Articular chondrocyte of knee joint (primary cell): ENCODE measurements around the gene SF3B1. TPM values are rescaled to one million over a fixed set of nuclear protein-coding genes. Genes with fewer than 3 reads are reported as not detected.

Source experiments
- small RNA-seq: library from RNA; depleted of rRNA; stranded (forward); fragments of <200 nt; gene quantifications from one replicate; pipeline ENCODE3, GENCODE V24; 2012
- total RNA-seq: library from RNA; depleted of rRNA; stranded (reverse); fragments of >200 nt; gene quantifications from 2 replicates; pipeline ENCODE4 v1.2.3, GENCODE V29; 2012

Gene SF3B1, protein sequence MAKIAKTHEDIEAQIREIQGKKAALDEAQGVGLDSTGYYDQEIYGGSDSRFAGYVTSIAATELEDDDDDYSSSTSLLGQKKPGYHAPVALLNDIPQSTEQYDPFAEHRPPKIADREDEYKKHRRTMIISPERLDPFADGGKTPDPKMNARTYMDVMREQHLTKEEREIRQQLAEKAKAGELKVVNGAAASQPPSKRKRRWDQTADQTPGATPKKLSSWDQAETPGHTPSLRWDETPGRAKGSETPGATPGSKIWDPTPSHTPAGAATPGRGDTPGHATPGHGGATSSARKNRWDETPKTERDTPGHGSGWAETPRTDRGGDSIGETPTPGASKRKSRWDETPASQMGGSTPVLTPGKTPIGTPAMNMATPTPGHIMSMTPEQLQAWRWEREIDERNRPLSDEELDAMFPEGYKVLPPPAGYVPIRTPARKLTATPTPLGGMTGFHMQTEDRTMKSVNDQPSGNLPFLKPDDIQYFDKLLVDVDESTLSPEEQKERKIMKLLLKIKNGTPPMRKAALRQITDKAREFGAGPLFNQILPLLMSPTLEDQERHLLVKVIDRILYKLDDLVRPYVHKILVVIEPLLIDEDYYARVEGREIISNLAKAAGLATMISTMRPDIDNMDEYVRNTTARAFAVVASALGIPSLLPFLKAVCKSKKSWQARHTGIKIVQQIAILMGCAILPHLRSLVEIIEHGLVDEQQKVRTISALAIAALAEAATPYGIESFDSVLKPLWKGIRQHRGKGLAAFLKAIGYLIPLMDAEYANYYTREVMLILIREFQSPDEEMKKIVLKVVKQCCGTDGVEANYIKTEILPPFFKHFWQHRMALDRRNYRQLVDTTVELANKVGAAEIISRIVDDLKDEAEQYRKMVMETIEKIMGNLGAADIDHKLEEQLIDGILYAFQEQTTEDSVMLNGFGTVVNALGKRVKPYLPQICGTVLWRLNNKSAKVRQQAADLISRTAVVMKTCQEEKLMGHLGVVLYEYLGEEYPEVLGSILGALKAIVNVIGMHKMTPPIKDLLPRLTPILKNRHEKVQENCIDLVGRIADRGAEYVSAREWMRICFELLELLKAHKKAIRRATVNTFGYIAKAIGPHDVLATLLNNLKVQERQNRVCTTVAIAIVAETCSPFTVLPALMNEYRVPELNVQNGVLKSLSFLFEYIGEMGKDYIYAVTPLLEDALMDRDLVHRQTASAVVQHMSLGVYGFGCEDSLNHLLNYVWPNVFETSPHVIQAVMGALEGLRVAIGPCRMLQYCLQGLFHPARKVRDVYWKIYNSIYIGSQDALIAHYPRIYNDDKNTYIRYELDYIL
- total RNA-seq: 279 and 323 TPM in 2 replicates

DNA sequence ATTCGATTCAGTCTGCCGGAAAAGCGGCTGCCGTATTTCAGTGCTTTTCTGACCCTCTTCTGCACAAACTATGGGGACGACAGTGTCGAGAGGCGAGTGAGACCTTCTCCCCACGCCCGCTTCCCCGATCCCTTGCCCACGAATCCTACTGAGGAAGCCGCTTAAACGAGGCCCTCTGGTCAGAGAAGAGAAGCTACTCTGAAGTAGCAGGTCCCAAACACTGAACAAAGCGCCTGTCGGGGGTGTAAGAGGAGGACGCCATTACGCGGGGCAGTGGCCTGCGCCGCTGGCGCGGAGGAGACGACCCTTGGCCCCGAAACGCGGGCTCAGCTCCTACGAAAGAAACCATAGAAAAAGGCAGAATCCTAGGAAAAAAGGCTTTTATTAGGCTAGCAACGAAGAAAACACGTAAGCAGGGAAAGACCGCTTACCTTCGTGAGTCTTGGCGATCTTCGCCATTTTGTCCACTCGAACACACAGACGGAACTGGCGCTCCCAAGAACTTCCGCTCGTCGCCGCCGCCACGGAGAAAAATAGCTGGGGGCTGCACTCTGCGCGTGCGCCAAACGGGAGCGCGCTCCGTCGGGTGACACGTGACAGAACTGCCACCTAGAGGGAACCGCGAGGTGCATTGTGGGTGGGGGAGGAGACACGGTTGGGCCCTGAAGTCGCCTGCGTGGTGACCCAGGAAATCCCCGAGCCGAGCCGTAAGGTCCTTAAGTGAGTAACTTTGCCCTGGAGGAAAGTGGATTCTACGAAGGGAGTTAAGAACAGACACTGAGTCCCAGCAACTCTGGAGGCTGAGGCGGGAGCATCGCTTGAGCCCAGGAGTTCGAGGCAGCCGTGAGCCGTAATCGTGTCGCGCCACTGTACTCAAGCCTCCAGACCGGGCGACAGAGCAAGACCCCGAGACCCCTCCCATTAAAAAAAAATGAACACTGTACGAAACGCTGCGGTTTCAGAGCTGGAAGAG lies at the start of gene SF3B1:
Gene SF3B1, minus strand, starts transcription at position 488 of the 973 bp plus-strand sequence. Its CDS starts 29 bp downstream, at position 459.

DNA sequence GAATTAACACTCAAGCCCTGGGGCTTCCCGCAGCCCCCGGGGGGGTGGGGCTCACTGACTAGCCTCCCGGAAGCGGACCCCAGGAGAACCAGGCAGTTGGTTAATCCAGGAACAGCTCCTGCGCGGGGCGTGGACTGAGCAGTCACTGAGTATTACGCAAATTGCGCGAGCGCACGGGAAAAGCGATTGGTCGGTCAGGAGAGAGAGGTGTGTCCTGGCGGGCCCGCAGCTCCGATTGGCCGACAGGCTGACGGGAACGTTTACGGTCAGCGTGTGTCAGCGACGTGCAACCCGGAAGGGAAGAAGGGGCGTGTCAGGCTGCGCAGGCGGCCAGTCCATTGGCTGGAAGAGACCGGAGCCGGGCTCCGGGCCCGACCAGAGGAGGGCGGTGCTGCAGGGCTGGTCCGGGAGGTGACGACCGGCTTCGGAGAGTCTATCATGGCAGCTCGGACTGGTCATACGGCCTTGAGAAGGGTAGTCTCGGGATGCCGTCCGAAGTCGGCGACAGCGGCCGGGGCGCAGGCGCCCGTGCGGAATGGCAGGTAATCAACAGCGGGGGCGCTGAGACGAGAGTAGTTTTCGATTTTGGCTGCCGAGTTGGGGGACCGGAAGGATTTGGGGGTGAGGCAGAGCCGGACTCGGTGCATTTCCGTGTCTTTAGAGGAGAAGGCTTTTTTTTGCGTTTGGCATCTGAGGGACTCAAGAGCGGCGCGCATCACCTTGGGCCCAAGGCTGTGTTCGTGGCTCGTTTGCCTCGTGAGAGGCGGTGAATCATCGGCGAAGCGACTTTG lies 18.5 kb upstream of the SF3B1 start, which contains the start of gene COQ10B:
Gene COQ10B, plus strand, starts transcription at position 430 of the 791 bp plus-strand sequence. Its CDS starts 9 bp downstream, at position 439.

Small RNA genes lying within 50 kb of the gene (small RNA-seq; reads per million reads assigned to genes)
- gene RF00394 (not detected), gene RNU6-1029P (not detected)

Other genes with a start within 250 kb of the SF3B1 start
- gene ANKRD44, start 124.2 kb downstream of the SF3B1 start, total RNA-seq: 12.4 and 16.9 TPM in 2 replicates
- 47.0 and 49.9 TPM in 2 replicates for gene COQ10B, start 18.5 kb upstream of the SF3B1 start, total RNA-seq
- 147 and 150 TPM in 2 replicates for gene HSPD1, start 64.8 kb upstream of the SF3B1 start, total RNA-seq
- gene HSPE1, start 65.4 kb upstream of the SF3B1 start, total RNA-seq: 55.3 and 56.0 TPM in 2 replicates
- gene MOB4, start 81.0 kb upstream of the SF3B1 start, total RNA-seq: 43.7 and 46.3 TPM in 2 replicates
- gene RFTN2, start 240.6 kb upstream of the SF3B1 start, total RNA-seq: 23.5 and 33.0 TPM in 2 replicates